ENCODE measurements around the gene TMEM31.

TMEM31 gene

GRCh38 chrX:103686199-103687072, 24.3 kb upstream of the TMEM31 start, which contains the start of gene MORF4L2:
Gene MORF4L2, minus strand, starts transcription at chrX:103686699. Its CDS starts 9,672 bp downstream, at chrX:103677027.
- peak; percentile 81 for DNase-seq (ENCODE audit: low read depth, low spot score)
- no peaks in the 10 kb centered on the region for H3K27me3 ChIP-seq (ENCODE audit: control insufficient read depth, insufficient read depth, low read length)
- H3K27ac ChIP-seq (ENCODE audit: low read length), result no peak within 1 kb of the TSS
- no peaks in the 10 kb centered on the region for H3K36me3 ChIP-seq (ENCODE audit: control insufficient read depth, insufficient read depth, low read length)
- WGBS (ENCODE audit: insufficient coverage, insufficient read length), result no CpG with 5 or more reads among the region's 37 CpGs
- peak within 1 kb of the TSS; percentile 98; the same call in 1 of the 2 replicates for H3K4me3 ChIP-seq (ENCODE audit: low read length)
- H3K9me3 ChIP-seq (ENCODE audit: control insufficient read depth, insufficient read depth, low read length), result no peaks in the 10 kb centered on the region
- no peaks in the 10 kb centered on the region for H3K4me1 ChIP-seq (ENCODE audit: control insufficient read depth, insufficient read depth, low read length)

DNA sequence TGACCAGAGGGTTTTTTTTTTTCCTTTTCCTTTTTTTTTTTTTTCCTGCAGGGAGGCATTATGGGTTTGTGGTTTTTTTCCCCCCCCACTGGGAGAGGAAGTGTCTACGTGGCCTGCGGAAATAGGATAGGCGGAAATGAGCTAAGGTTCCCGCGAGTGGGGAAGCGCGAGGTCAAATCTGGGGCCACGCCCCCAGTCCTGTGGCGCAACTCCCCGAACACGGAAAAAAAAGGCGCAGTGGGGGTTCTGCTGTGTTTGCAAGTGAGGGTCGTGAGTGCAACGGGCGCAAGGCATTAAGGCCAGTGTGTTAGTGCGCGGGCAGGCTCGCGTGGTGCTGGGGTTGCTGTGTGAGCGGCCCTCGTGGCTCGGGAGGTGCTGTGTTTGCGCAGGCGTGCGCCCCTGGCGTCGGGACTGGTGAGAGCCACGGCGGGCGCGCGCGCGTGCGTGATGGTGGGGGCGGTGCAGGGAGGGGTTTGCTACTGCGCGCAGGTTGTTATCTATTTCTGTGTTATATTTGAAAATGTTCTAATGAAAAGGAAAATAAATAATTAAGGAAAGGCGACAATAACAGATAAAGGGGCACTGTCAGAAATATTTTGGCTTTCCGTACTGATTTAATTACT, 23.5 kb upstream of the TMEM31 start:
- Histone ChIP-seq H3K36me3 (ENCODE audit: control insufficient read depth, insufficient read depth, low read length) (no peaks in the 10 kb centered on the region), H3K4me1 (ENCODE audit: control insufficient read depth, insufficient read depth, low read length) (no peaks in the 10 kb centered on the region), H3K27ac (ENCODE audit: low read length) (no peak overlapping the region), H3K4me3 (ENCODE audit: low read length) (peak overlapping the region; percentile 46; the same call in 1 of the 2 replicates), H3K9me3 (ENCODE audit: control insufficient read depth, insufficient read depth, low read length) (no peaks in the 10 kb centered on the region), H3K27me3 (ENCODE audit: control insufficient read depth, insufficient read depth, low read length) (no peaks in the 10 kb centered on the region)
- WGBS (ENCODE audit: insufficient coverage, insufficient read length), result no CpG with 5 or more reads among the region's 40 CpGs
- no peak for DNase-seq (ENCODE audit: low read depth, low spot score)

DNA sequence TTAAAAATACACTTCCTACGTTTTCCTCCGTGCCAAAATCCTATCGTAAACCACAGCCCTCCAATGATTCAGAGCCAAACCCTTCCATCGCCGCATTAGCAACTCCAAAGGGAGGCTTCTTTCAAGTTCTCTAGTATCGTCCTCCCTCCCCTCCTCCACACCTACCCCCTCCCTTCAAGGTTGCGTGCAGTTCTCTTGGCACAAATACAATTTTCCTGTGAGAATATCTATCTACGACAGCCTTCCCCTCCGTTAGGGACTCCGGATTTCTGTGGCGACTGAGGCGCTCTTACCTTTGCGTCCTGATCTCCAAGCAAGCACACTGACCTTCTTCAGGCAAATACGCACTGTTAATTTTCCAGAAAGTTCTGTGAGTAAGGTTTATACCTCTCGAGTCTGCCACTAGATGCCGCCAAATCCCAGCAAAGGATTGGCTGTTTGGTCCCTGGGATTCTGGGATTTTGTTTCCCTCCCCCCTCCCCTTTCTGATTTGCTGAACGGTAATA, 23.0 kb upstream of the TMEM31 start:
- no CpG with 5 or more reads among the region's 17 CpGs for WGBS (ENCODE audit: insufficient coverage, insufficient read length)
- H3K4me3 ChIP-seq (ENCODE audit: low read length), result peak overlapping the region; percentile 11; the same call in 1 of the 2 replicates
- H3K36me3 ChIP-seq (ENCODE audit: control insufficient read depth, insufficient read depth, low read length), result no peaks in the 10 kb centered on the region
- DNase-seq (ENCODE audit: low read depth, low spot score), result peak; percentile 61
- no peaks in the 10 kb centered on the region for H3K9me3 ChIP-seq (ENCODE audit: control insufficient read depth, insufficient read depth, low read length)
- H3K4me1 ChIP-seq (ENCODE audit: control insufficient read depth, insufficient read depth, low read length), result no peaks in the 10 kb centered on the region
- H3K27ac ChIP-seq (ENCODE audit: low read length), result no peak overlapping the region
- H3K27me3 ChIP-seq (ENCODE audit: control insufficient read depth, insufficient read depth, low read length), result no peaks in the 10 kb centered on the region

DNA sequence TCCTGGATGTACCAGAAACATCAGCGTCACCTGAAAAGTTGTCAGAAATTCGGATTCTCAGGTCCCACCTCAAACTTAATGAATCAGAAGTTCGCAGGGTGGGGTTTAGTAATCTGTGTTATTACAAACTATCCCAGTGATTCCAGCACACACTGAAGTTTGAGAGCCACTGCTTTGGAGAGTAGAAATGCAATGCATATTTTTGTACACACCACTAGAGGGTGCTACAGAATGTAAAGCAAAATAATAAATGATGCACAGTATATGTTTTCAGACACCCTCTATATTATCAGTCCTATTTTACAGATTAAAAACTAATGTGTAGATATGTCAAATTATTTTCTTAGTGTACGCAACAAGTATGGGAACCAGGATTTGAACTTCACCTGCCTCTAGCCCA, 21.8 kb upstream of the TMEM31 start:
- Histone ChIP-seq H3K4me1 (ENCODE audit: control insufficient read depth, insufficient read depth, low read length) (no peaks in the 10 kb centered on the region), H3K36me3 (ENCODE audit: control insufficient read depth, insufficient read depth, low read length) (no peaks in the 10 kb centered on the region), H3K4me3 (ENCODE audit: low read length) (no peak overlapping the region), H3K9me3 (ENCODE audit: control insufficient read depth, insufficient read depth, low read length) (no peaks in the 10 kb centered on the region), H3K27ac (ENCODE audit: low read length) (no peak overlapping the region), H3K27me3 (ENCODE audit: control insufficient read depth, insufficient read depth, low read length) (no peaks in the 10 kb centered on the region)
- DNase-seq (ENCODE audit: low read depth, low spot score), result no peak
- WGBS (ENCODE audit: insufficient coverage, insufficient read length), result no CpG with 5 or more reads among the region's 4 CpGs

DNA sequence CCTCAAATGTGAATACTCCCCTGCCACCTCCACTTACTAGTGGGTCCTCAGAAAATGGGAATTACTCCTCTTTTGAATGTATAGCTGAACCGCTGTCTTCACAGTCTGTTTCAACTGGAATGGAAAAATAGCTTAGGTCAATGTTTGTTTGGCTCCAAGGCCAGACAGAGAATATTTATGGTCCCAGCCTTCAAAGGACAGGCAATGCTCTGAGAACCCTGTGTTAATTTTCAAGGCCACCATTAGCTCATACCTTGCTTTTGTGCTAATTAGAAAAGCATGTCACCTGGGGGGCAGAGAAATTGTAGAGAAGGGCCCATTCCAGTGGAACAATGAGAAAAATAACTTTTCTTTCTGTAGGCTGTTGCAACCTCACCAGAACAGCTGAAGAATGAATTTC, 19.6 kb upstream of the TMEM31 start:
- Histone ChIP-seq H3K36me3 (ENCODE audit: control insufficient read depth, insufficient read depth, low read length) (no peaks in the 10 kb centered on the region), H3K4me1 (ENCODE audit: control insufficient read depth, insufficient read depth, low read length) (no peaks in the 10 kb centered on the region), H3K9me3 (ENCODE audit: control insufficient read depth, insufficient read depth, low read length) (no peaks in the 10 kb centered on the region), H3K27ac (ENCODE audit: low read length) (no peak overlapping the region), H3K4me3 (ENCODE audit: low read length) (no peak overlapping the region), H3K27me3 (ENCODE audit: control insufficient read depth, insufficient read depth, low read length) (no peaks in the 10 kb centered on the region)
- no peak for DNase-seq (ENCODE audit: low read depth, low spot score)
- no CpG with 5 or more reads among the region's 1 CpG for WGBS (ENCODE audit: insufficient coverage, insufficient read length)

GRCh38 chrX:103697687-103698086, 13.0 kb upstream of the TMEM31 start:
- no peaks in the 10 kb centered on the region for H3K36me3 ChIP-seq (ENCODE audit: control insufficient read depth, insufficient read depth, low read length)
- DNase-seq (ENCODE audit: low read depth, low spot score), result no peak
- no peaks in the 10 kb centered on the region for H3K27me3 ChIP-seq (ENCODE audit: control insufficient read depth, insufficient read depth, low read length)
- H3K4me3 ChIP-seq (ENCODE audit: low read length), result no peak overlapping the region
- no peak overlapping the region for H3K27ac ChIP-seq (ENCODE audit: low read length)
- H3K9me3 ChIP-seq (ENCODE audit: control insufficient read depth, insufficient read depth, low read length), result no peaks in the 10 kb centered on the region
- no peaks in the 10 kb centered on the region for H3K4me1 ChIP-seq (ENCODE audit: control insufficient read depth, insufficient read depth, low read length)

- no CpG with 5 or more reads among the region's 5 CpGs for WGBS (ENCODE audit: insufficient coverage, insufficient read length)
- Histone ChIP-seq H3K9me3 (ENCODE audit: control insufficient read depth, insufficient read depth, low read length) (no peaks in the 10 kb centered on the region), H3K27me3 (ENCODE audit: control insufficient read depth, insufficient read depth, low read length) (no peaks in the 10 kb centered on the region), H3K4me1 (ENCODE audit: control insufficient read depth, insufficient read depth, low read length) (no peaks in the 10 kb centered on the region), H3K36me3 (ENCODE audit: control insufficient read depth, insufficient read depth, low read length) (no peaks in the 10 kb centered on the region), H3K27ac (ENCODE audit: low read length) (no peak overlapping the region), H3K4me3 (ENCODE audit: low read length) (no peak overlapping the region)
- no peak for DNase-seq (ENCODE audit: low read depth, low spot score)
These were observed 11.5 kb upstream of the TMEM31 start for GRCh38 chrX:103699243-103699642.

GRCh38 chrX:103704863-103705262, 5.8 kb upstream of the TMEM31 start:
- no peaks in the 10 kb centered on the region for H3K27me3 ChIP-seq (ENCODE audit: control insufficient read depth, insufficient read depth, low read length)
- no peaks in the 10 kb centered on the region for H3K9me3 ChIP-seq (ENCODE audit: control insufficient read depth, insufficient read depth, low read length)
- H3K36me3 ChIP-seq (ENCODE audit: control insufficient read depth, insufficient read depth, low read length), result no peaks in the 10 kb centered on the region
- no peaks in the 10 kb centered on the region for H3K4me1 ChIP-seq (ENCODE audit: control insufficient read depth, insufficient read depth, low read length)
- no peak overlapping the region for H3K4me3 ChIP-seq (ENCODE audit: low read length)
- no CpG with 5 or more reads among the region's 3 CpGs for WGBS (ENCODE audit: insufficient coverage, insufficient read length)
- no peak for DNase-seq (ENCODE audit: low read depth, low spot score)
- no peak overlapping the region for H3K27ac ChIP-seq (ENCODE audit: low read length)

DNA sequence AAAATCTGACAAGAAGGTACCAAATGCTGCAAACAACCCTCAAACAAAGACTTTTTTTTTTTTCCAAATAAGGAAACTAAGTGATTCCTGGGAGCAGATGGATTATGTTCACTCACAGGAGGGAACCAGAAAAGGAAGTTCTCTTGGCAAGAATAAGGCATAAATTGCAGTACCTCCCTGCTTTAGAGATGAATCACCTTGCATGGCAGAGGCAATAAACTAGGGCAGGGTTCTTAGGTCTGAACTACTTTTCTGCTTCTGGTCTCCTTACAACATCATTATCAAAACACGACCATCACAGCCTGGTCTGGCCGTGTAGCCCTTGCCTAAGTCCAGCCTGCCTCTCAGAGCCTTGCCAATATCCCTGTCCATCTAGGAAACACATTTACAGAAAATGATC, 6.3 kb downstream of the TMEM31 start:
- H3K27me3 ChIP-seq (ENCODE audit: control insufficient read depth, insufficient read depth, low read length), result no peaks in the 10 kb centered on the region
- no peak overlapping the region for H3K27ac ChIP-seq (ENCODE audit: low read length)
- H3K4me3 ChIP-seq (ENCODE audit: low read length), result no peak overlapping the region
- H3K36me3 ChIP-seq (ENCODE audit: control insufficient read depth, insufficient read depth, low read length), result no peaks in the 10 kb centered on the region
- no peak for DNase-seq (ENCODE audit: low read depth, low spot score)
- no peaks in the 10 kb centered on the region for H3K4me1 ChIP-seq (ENCODE audit: control insufficient read depth, insufficient read depth, low read length)
- H3K9me3 ChIP-seq (ENCODE audit: control insufficient read depth, insufficient read depth, low read length), result no peaks in the 10 kb centered on the region
- WGBS (ENCODE audit: insufficient coverage, insufficient read length), result no CpG with 5 or more reads among the region's 2 CpGs

DNA sequence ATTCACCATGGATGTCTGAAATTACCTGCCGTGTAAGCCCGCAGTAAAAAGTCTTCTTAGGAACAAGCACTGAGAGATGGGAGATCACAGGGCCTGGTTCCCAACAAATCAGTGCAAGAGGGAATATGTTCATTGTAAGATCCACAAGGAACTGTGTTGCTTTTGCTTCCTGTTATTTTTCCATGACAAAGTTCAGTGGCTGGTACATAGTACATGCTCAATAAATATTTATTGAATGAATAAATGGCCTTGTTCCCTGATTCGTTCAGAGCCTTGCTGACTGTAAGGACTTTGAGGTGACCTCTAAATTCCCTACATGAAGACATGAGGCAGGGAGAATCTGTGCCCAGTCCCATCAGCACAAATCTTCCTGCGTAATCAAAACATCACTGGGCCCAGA, 7.4 kb downstream of the TMEM31 start:
- H3K4me3 ChIP-seq (ENCODE audit: low read length), result no peak overlapping the region
- no CpG with 5 or more reads among the region's 4 CpGs for WGBS (ENCODE audit: insufficient coverage, insufficient read length)
- H3K4me1 ChIP-seq (ENCODE audit: control insufficient read depth, insufficient read depth, low read length), result no peaks in the 10 kb centered on the region
- no peaks in the 10 kb centered on the region for H3K9me3 ChIP-seq (ENCODE audit: control insufficient read depth, insufficient read depth, low read length)
- DNase-seq (ENCODE audit: low read depth, low spot score), result no peak
- no peak overlapping the region for H3K27ac ChIP-seq (ENCODE audit: low read length)
- no peaks in the 10 kb centered on the region for H3K36me3 ChIP-seq (ENCODE audit: control insufficient read depth, insufficient read depth, low read length)
- no peaks in the 10 kb centered on the region for H3K27me3 ChIP-seq (ENCODE audit: control insufficient read depth, insufficient read depth, low read length)
